DOHH2 (cell line): Measurements from ENCODE around the gene TBR1.

Experiments used
- EZH2phosphoT487 ChIP-seq: fragments of 200-600 bp; sonication (generic); IDR thresholded peaks from 2 replicates; pipeline ENCODE4 v1.6.1; 2017; ENCODE audit warnings: borderline replicate concordance, mild to moderate bottlenecking, antibody characterized with exemption, low read length, moderate library complexity, mixed read lengths
- TF ChIP-seq, protein P1 (sequence below): fragments of 200-600 bp; sonication (generic); IDR thresholded peaks from one replicate; pipeline ENCODE4 v1.5.1; 2014; ENCODE audit warnings: antibody characterized with exemption, mild to moderate bottlenecking, low read depth, low read length; ENCODE audit not compliant: poor library complexity, severe bottlenecking

DNA sequence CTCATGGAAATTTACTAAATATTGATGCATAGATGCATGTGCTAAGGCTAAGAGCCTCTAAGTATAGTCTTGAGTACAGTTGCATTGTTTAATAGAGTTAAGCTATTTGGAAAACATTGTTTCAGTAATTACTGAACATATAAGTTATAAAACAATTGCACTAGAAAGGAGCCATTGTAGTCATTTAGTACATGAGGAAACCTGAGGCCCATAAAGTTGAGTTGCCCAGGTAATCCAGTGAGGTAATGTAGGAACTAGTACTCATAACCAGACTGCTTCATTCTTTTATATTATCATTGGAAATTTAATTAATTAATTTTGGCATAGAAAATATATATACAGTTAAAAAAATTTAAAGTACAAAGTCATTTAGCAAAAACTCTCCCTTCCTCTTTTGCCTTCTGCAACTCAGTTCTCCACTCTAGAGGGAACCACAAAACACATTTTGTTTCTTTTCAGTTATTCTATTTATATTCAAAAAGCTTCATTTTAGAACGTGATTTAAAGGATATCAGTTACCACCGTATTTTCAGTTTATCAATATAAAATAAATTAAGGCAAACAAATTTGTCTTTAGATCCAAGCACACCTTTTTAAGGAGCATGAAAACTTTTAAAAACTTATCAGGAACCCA lies 27.8 kb upstream of the TBR1 start:
- TF ChIP-seq, protein P1, sequence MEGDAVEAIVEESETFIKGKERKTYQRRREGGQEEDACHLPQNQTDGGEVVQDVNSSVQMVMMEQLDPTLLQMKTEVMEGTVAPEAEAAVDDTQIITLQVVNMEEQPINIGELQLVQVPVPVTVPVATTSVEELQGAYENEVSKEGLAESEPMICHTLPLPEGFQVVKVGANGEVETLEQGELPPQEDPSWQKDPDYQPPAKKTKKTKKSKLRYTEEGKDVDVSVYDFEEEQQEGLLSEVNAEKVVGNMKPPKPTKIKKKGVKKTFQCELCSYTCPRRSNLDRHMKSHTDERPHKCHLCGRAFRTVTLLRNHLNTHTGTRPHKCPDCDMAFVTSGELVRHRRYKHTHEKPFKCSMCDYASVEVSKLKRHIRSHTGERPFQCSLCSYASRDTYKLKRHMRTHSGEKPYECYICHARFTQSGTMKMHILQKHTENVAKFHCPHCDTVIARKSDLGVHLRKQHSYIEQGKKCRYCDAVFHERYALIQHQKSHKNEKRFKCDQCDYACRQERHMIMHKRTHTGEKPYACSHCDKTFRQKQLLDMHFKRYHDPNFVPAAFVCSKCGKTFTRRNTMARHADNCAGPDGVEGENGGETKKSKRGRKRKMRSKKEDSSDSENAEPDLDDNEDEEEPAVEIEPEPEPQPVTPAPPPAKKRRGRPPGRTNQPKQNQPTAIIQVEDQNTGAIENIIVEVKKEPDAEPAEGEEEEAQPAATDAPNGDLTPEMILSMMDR, result no peak
- no peak for TF ChIP-seq EZH2phosphoT487
